ENCODE data around the gene SLC22A3. TPM values are rescaled to one million over a fixed set of nuclear protein-coding genes. Genes with fewer than 3 reads are reported as not detected.
"Not testable (repeated sequence)": the region's sequence is repeated elsewhere in the genome, so short reads cannot be mapped to it uniquely, and the experiment has no call there.

Gene SLC22A3
- total RNA-seq, 1 donor from 2014 or later: 0.54 TPM

DNA sequence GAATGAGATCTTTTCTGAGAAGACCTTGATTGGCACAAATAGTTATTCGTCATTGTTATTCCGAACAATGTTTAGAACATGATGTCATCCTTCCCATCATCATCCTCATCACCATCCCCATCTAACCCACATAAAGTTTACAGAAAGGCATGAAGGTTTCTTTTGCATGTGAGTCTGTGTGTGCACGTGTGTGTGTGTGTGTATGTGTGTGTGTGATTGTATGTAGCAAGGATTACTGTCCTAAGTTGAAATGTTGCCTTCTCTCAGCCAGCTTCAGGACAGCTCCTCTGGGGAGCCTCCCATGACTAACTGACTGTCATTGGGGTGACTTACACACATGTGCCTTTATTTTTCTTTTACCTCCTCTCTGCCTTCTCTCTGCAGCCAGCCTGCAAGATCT is 113.5 kb downstream of the SLC22A3 start:
- no peak for DNase-seq (ENCODE audit: low spot score)
- intact Hi-C loops (cut with DNase I): no loop called here

DNA sequence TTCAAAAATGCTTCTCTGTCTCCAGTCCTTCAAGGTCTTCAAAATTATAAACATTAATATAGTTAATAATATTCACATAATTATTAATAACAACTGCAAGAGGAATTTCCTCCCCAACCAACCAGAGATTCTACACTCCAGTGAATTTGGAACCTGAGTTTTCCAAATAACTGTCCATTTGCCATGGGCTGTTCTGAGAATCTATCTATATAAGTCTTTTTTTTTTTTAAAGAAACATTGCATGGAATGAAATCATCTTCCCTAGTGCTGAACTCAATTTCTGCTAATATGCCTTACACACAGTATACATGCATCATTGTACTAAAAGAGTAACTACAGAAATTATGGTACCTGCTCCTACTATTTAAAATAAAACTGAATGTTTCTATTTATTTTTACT is 113.9 kb downstream of the SLC22A3 start:
- no peak for DNase-seq (ENCODE audit: low spot score)
- intact Hi-C loops (cut with DNase I): no loop called here

DNA sequence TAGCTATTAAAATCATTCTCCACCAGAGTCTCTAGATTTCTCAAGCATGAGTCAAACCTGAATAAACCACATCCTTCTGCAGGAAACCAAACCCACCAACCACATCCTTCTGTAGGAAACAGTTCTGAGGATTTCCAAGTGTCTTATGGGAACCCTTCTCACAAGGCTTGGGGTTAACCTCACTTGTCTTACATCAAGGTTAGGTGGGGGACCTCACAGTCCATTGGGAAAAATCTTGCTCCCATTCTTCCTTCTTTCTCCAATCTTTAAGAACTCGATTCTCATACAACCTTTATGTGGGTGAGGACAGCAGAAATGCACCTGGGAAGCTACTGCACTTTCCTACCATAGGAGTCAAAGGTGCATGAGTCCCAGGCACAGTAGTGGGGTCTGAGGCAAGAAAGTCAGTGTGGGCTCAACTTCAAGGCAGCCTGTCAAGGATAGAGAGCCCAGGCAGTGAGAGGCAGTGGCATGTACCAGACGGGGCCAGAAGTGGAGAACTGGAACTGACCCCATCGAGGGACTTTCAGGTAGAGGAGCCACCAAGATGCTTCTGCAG is 114.5 kb downstream of the SLC22A3 start:
- intact Hi-C loops (cut with DNase I): no loop called here
- no peak for DNase-seq (ENCODE audit: low spot score)

DNA sequence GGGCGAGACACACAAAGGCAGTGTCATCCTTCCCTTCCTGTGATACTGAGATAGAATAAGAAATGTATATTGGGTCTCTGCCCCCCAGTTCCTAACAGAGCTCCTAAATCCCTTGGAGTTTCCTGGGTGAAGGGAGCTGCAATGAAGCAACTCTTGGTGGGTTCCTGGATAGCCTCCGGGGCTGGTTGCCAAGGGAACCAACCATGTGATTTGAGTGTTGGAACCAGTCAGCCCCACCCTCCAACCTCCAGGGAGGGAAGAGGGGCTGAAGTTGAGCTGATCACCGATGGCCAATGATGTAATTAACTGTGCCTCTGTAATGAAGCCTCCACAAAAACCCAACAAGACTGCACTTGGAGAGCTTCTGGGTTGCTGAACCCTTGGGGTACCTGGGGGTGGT is 116.6 kb downstream of the SLC22A3 start:
- no peak for DNase-seq (ENCODE audit: low spot score)
- intact Hi-C loops (cut with DNase I): no loop called here

DNA sequence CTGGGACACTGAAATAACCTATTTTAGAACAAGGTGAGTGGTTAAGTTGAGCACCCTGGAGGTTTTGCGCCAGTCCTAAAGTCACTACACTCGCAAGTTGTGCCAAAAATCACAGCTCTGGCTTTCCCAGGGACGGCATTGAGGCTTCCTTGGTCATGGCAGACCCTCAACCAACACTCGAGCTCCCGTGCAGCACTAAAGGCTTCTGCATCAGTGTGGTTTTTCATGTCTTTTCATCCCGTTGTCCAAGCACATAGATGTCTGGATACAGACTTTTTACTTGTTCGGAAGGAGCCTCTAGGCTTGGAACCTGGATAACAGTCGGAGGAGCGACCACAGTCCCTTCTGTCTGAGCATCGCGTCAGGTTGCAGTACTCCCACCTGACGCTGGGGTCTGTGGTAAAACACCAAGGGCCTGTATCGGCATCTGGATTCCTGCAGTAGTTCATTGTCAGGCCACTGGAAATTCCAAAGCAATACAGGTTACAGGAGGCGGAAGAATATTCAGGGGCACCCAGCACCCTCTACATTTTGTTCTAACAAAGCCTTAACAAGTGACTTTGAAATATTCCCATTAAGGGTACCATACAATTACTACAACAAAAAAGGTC is 119.2 kb downstream of the SLC22A3 start:
- intact Hi-C loops (cut with DNase I): not testable (repeated sequence)

DNA sequence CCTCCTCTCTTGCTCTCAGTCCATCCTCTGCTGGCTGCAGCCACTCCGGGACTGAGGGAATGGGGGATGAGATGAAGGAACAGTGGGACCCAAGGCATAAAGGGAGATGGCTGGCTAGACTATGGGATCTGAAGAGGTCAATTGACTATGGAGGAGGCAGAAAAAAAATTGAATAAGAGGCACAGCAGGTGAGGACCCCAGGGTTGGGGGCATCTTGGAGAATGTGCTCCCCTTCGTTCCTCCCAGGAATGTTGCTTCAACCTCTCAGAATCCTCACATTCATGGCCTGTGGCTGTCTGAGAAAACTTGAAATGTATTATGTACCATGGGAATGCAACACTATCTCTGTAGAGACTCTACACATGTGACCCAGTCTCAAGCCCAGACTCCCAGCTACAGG is 121.0 kb downstream of the SLC22A3 start:
- DNase-seq (ENCODE audit: low spot score): no peak
- intact Hi-C loops (cut with DNase I): no loop called here

More for the DNA sequence above, 119.2 kb downstream of the SLC22A3 start:
- not testable (repeated sequence) for DNase-seq (ENCODE audit: low spot score)

DNA sequence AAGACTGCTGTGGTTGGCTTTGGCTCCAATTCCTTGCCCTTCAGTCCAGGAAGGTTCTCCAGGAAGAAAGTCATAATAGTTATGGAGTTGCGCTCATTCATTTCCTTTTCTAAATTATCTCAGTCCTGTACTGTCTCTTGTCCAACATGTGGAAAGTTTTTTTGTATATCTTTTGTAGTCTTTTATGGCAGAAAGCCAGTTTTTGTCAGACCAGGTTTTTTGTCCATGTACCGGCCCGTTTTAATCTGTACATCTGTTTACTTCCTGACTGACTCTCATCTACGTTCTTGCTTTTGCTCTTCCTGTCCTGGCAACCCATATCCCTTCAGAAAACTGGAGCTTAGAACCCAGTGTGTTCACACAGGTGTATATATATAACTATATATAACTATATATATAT is 127.9 kb downstream of the SLC22A3 start:
- DNase-seq (ENCODE audit: low spot score); intact Hi-C loops (cut with DNase I): not testable (repeated sequence)

DNA sequence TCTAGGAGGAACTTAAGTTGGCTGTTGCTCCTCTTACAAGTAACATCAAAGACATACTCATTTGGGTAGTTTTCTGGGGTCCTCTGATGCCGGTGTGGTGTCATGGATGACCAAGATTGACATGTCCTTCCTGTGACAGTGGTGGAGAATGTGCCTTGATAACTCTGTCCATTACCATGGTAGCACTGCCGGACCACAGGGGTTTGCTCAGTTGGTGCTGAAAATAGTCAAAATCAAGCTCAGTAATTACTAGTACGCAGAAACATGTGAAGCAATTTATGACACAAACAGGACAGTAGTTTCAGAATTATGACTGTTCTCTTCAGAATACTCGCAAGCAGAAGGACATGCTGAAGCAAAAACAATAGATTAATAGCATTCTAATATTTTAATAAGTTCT is 128.9 kb downstream of the SLC22A3 start:
- intact Hi-C loops (cut with DNase I); DNase-seq (ENCODE audit: low spot score): not testable (repeated sequence)

DNA sequence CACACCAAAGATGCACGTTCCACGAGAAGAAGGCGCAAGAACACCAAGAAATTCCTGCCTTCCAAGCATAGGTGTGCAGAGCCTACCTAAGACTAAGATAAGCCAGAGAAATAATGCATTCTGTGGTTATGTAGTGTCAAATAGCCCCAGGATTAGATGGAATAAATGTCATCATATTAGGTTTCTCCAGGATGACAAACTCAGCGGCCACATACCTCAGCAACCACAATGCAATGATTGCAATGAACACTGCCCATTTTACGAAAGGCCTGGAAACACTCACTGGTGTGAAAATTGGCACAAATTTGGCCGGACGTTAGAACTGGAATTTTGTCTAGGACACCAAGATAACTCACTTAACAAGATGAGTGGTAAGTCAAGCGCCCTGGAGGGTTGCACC is 129.7 kb downstream of the SLC22A3 start:
- intact Hi-C loops (cut with DNase I): no loop called here

DNA sequence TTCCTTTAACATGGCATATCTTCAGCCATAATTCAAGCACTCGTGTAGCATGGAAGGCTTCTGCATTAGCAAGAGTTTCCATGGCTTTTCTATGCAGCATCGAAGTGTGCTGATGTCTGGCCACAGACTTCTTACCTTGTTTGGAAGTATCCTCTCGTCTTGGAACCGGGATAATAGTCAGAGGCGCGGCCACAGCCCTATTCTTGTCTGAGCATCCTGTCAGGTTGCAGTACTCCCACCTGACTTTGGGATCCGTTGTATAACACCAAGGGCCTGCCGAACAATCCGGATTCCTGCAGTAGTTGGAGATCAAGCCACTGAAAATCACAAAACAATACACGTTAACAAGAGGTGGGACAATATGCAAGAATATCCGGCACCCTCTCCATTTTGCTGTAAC is 138.9 kb downstream of the SLC22A3 start:
- no peak for DNase-seq (ENCODE audit: low spot score)
- intact Hi-C loops (cut with DNase I): no loop called here

More for the DNA sequence above, 129.7 kb downstream of the SLC22A3 start:
- no peak for DNase-seq (ENCODE audit: low spot score)

DNA sequence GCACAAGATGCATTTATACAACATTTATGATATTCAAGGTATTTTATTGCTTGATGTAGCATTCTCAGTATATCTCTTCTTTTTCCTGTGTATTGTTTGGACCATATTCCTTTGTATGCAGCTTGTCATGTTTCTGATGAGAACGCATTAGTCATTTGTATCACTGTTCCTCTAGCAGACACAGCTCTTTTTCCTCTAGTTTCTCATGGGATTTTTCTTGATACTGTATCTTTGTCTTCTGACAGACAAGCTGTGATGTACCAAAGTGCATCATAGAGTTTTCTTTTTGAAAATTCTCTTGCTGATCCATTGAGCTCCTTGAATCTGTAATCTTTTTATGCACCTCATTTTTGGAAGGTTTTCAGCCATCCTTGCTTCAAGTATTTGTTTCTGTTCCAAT is 140.9 kb downstream of the SLC22A3 start:
- intact Hi-C loops (cut with DNase I): no loop called here
- no peak for DNase-seq (ENCODE audit: low spot score)

DNA sequence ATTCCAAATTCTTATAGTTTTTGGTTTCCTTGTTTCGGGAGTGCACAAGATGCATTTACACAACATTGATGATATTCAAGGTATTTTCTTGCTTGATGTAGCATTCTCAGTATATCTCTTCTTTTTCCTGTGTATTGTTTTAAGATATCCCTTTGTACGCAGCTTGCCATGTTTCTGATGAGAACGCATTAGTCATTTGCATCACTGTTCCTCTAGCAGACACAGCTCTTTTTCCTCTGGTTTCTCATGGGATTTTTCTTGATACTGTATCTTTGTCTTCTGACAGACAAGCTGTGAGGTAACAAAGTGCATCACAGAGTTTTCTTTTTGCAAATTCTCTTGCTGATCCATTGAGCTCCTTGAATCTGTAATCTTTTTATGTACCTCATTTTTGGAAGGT is 146.4 kb downstream of the SLC22A3 start:
- DNase-seq (ENCODE audit: low spot score): no peak
- intact Hi-C loops (cut with DNase I): no loop called here

DNA sequence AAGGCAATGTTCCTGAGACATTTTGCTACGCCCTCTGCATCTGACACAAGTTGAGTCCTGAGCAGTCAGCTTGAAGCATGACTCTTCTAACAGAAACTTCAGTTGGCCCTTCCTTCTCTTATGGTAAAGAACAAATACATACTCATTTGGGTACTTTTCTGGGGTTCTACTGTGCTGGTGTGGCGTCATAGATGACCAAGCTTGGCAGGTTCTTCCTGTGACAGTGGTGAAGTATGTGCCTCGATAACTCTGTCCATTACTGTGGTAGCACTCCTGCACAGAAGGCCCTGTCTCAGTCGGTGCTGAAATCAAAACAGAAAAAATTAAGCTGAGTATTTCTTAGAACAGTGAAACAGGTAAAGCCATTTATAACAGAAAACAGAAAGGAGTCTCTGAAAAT is 152.5 kb downstream of the SLC22A3 start:
- DNase-seq (ENCODE audit: low spot score): no peak

More for the DNA sequence above, 152.5 kb downstream of the SLC22A3 start:
- intact Hi-C loops (cut with DNase I): no loop called here

Other genes with a start within 250 kb of the SLC22A3 start
- gene SLC22A1, start 226.6 kb upstream of the SLC22A3 start, total RNA-seq: not detected
- not detected for gene SLC22A2, start 89.6 kb upstream of the SLC22A3 start, total RNA-seq